ENCODE data around the gene CFAP73.

GRCh38 chr12:113109360-113109759 lies 40.2 kb upstream of the CFAP73 start:
- TF ChIP-seq RAD21 (IDR thresholded peaks at IDR 0.05; ENCODE audit: low read depth), result no peak
- no peak for TF ChIP-seq CTCF (IDR thresholded peaks at IDR 0.05 in 2 of 3, conservative IDR thresholded peaks at IDR 0.05 in 1 of 3; ENCODE audit: borderline replicate concordance in 1 of 3, insufficient read depth in 1 of 3, low read depth in 2 of 3, low read length in 2 of 3)
- no peak for TF ChIP-seq FOSL1 (IDR thresholded peaks at IDR 0.05; ENCODE audit: low read depth)
- no peak for TF ChIP-seq SIN3A (IDR thresholded peaks at IDR 0.05; ENCODE audit: low read depth)

Measured in HCT116 (cell line).